Mesenchymal stem cell (in vitro differentiated cells and primary cell): ENCODE data around the gene COL4A2.

Experiments used
- DNase-seq: peaks from one replicate; pipeline ENCODE4 v3.0.0-alpha.2; 2013
- H2AFZ ChIP-seq: one replicate; pipeline ENCODE4 v1.6.1; 2013; ENCODE audit warnings: low read depth, mild to moderate bottlenecking, control low read depth, inconsistent platforms, low read length, moderate library complexity
- H2AK5ac ChIP-seq: 2 replicates; pipeline ENCODE4 v1.6.1; 2013; ENCODE audit warnings: low read length, moderate library complexity, mild to moderate bottlenecking, inconsistent platforms; ENCODE audit not compliant: severe bottlenecking
- H2BK120ac ChIP-seq: one replicate; pipeline ENCODE4 v1.6.1; 2013; ENCODE audit warnings: low read depth, mild to moderate bottlenecking, inconsistent platforms, low read length, moderate library complexity
- H2BK12ac ChIP-seq, 2 experiments: one replicate each; pipeline ENCODE4 v1.6.1; 2013; ENCODE audit warnings: inconsistent platforms in 2 of 2, low read length in 2 of 2, mild to moderate bottlenecking in 2 of 2, moderate library complexity in 2 of 2, control low read depth in 1 of 2
- H2BK15ac ChIP-seq: one replicate; pipeline ENCODE4 v1.6.1; 2013; ENCODE audit warnings: mild to moderate bottlenecking, low read depth, inconsistent platforms; ENCODE audit not compliant: poor library complexity, severe bottlenecking
- H2BK5ac ChIP-seq: 2 replicates; pipeline ENCODE4 v1.6.1; 2013; ENCODE audit warnings: low read depth, mild to moderate bottlenecking, low read length, control low read depth, inconsistent platforms; ENCODE audit not compliant: poor library complexity, severe bottlenecking
- H3K14ac ChIP-seq, 2 experiments: one replicate each; pipeline ENCODE4 v1.6.1; 2013; ENCODE audit warnings: inconsistent platforms in 2 of 2, low read length in 2 of 2, control low read depth in 1 of 2, mild to moderate bottlenecking in 1 of 2, moderate library complexity in 1 of 2
- H3K18ac ChIP-seq, 2 experiments: one replicate each; pipeline ENCODE4 v1.6.1; 2013; ENCODE audit warnings: inconsistent platforms in 2 of 2, low read length in 2 of 2, control low read depth in 1 of 2, low read depth in 1 of 2, mild to moderate bottlenecking in 1 of 2
- H3K23ac ChIP-seq, 2 experiments: one replicate each; pipeline ENCODE4 v1.6.1; 2013; ENCODE audit warnings: inconsistent platforms in 2 of 2, low read length in 2 of 2, mild to moderate bottlenecking in 2 of 2, moderate library complexity in 2 of 2, control low read depth in 1 of 2
- H3K27ac ChIP-seq: 2 replicates; pipeline ENCODE4 v1.5.1; 2013; ENCODE audit warnings: mild to moderate bottlenecking, moderate library complexity, low read length, control low read depth, inconsistent platforms; ENCODE audit not compliant: poor library complexity, severe bottlenecking
- H3K27me3 ChIP-seq, 2 experiments: 2 replicates each; pipeline versions ENCODE4 v1.6.1 to v1.7.0; 2013; ENCODE audit warnings: low read length in 2 of 2, mild to moderate bottlenecking in 2 of 2, moderate library complexity in 2 of 2, control low read depth in 1 of 2, inconsistent platforms in 1 of 2; ENCODE audit not compliant: control insufficient read depth in 1 of 2, insufficient read depth in 1 of 2
- H3K36me3 ChIP-seq, 2 experiments: 2 replicates each; pipeline versions ENCODE4 v1.6.1 to v1.7.0; 2013; ENCODE audit warnings: low read length in 2 of 2, control low read depth in 1 of 2, inconsistent platforms in 1 of 2, low read depth in 1 of 2, mild to moderate bottlenecking in 1 of 2; ENCODE audit not compliant: insufficient read depth in 2 of 2, control insufficient read depth in 1 of 2
- H3K4ac ChIP-seq, 2 experiments: one replicate each; pipeline ENCODE4 v1.6.1; 2013; ENCODE audit warnings: inconsistent platforms in 2 of 2, low read length in 2 of 2, mild to moderate bottlenecking in 2 of 2, moderate library complexity in 2 of 2, control low read depth in 1 of 2, low read depth in 1 of 2
- H3K4me1 ChIP-seq: 2 replicates; pipeline ENCODE4 v1.6.1; 2013; ENCODE audit warnings: low read depth, low read length, control low read depth; ENCODE audit not compliant: control insufficient read depth, insufficient read depth
- H3K4me2 ChIP-seq: 2 replicates; pipeline ENCODE4 v1.6.1; 2013; ENCODE audit warnings: low read length, mild to moderate bottlenecking, inconsistent platforms; ENCODE audit not compliant: poor library complexity, severe bottlenecking
- H3K4me3 ChIP-seq, 2 experiments: 2 replicates each; pipeline versions ENCODE4 v1.5.1 to v1.7.0; 2013; ENCODE audit warnings: low read length in 2 of 2, mild to moderate bottlenecking in 2 of 2, control low read depth in 1 of 2, low read depth in 1 of 2; ENCODE audit not compliant: insufficient read depth in 1 of 2
- H3K79me1 ChIP-seq: replicated peaks from 2 replicates; pipeline ENCODE4 v1.6.1; 2013; ENCODE audit warnings: mild to moderate bottlenecking, control low read depth, low read length, inconsistent platforms; ENCODE audit not compliant: poor library complexity, severe bottlenecking
- H3K9ac ChIP-seq: 2 replicates; pipeline ENCODE4 v1.7.0; 2013; ENCODE audit warnings: mild to moderate bottlenecking, low read length, moderate library complexity
- H3K9me3 ChIP-seq: 2 replicates; pipeline ENCODE4 v1.7.0; 2013; ENCODE audit warnings: mild to moderate bottlenecking, low read length; ENCODE audit not compliant: control insufficient read depth
- H4K8ac ChIP-seq: one replicate; pipeline ENCODE4 v1.6.1; 2013; ENCODE audit warnings: inconsistent platforms, mild to moderate bottlenecking, low read length, moderate library complexity
- H4K91ac ChIP-seq: one replicate; pipeline ENCODE4 v1.6.1; 2013; ENCODE audit warnings: mild to moderate bottlenecking, low read length, inconsistent platforms
- WGBS: methylation state at CpG from one replicate; pipeline ENCODE4 v1.1.7; 2013; ENCODE audit warnings: mixed read lengths; 5-methylcytosine and 5-hydroxymethylcytosine counted together

The COL4A2 gene

DNA sequence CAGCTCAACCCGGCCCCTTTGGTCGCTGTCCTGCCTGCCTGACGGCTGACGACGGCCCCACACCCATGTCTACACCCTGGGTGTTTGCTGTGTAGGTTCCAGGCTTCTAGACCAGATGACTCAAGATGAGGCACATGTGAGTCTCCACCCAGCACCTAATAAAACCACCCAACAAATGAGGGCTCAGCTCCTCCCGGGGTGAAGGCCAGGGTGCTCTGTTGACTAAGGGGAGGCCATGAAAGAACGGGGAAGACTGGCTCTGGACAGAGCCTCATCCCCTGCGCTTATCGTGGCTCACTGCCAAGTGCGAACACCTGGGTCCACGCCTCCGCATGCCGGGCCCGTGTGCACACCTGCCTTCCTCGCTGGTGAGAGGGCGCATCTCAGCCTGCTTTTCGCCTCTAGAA, 39.6 kb downstream of the COL4A2 start:
- Histone ChIP-seq H2BK5ac (no peak overlapping the region), H3K4me3 (no peak overlapping the region), H2BK12ac (peak overlapping the region in 1 of 2 experiments; percentile 22), H3K23ac (no peak overlapping the region), H2BK15ac (no peak overlapping the region), H2AFZ (no peak overlapping the region), H4K91ac (peak overlapping the region; percentile 1), H2AK5ac (peak overlapping the region; percentile 0), H3K18ac (peak overlapping the region in 1 of 2 experiments; percentile 32), H3K4me1 (peaks cover 38% of the 10 kb centered on the region), H3K79me1 (peaks cover 18% of the 10 kb centered on the region), H3K4me2 (no peak overlapping the region), H3K4ac (no peak overlapping the region), H2BK120ac (no peak overlapping the region), H4K8ac (no peak overlapping the region), H3K27ac (peak overlapping the region; percentile 2), H3K14ac (peak overlapping the region in 1 of 2 experiments; percentile 66), H3K36me3 (peaks cover 0 to 34% of the 10 kb centered on the region in 2 experiments), H3K9ac (no peak overlapping the region), H3K27me3 (no peaks in the 10 kb centered on the region), H3K9me3 (no peaks in the 10 kb centered on the region)
- WGBS = 95% methylated on average over 15 of the region's 17 CpGs
- DNase-seq = no peak

DNA sequence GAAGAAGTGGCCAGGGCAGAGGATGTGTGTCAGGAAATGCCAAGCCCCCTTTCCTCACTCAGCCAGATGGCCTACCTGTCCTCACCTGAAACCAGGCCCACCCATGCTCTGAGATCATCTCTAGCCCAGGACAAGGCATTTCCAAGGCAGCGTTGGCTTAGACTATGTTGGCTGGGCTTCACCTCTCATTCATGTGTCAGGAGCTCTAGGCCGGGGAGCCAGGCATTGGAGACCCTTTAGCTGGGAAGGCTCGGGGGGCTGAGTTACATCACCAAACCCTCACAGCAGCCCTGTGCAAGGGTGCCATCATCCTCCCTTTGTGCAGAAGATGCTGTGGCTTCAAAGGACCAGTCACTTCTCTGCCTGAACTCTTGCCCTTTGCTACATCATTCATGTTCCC, 40.0 kb downstream of the COL4A2 start:
- peak overlapping the region; percentile 0 for H2AK5ac ChIP-seq
- peak overlapping the region; percentile 22 for H4K8ac ChIP-seq
- H3K9me3 ChIP-seq = no peaks in the 10 kb centered on the region
- WGBS = 92% methylated on average over 3 of the region's 3 CpGs
- H3K4me3 ChIP-seq = no peak overlapping the region
- no peak overlapping the region for H2BK15ac ChIP-seq
- DNase-seq = no peak
- no peak overlapping the region for H3K9ac ChIP-seq
- H3K4ac ChIP-seq = no peak overlapping the region
- H3K27me3 ChIP-seq = no peaks in the 10 kb centered on the region
- H4K91ac ChIP-seq = peak overlapping the region; percentile 1
- H3K23ac ChIP-seq = no peak overlapping the region
- no peak overlapping the region for H3K4me2 ChIP-seq
- H2BK120ac ChIP-seq = no peak overlapping the region
- H2BK5ac ChIP-seq = no peak overlapping the region
- H3K79me1 ChIP-seq = peaks cover 18% of the 10 kb centered on the region
- no peak overlapping the region for H2BK12ac ChIP-seq
- H2AFZ ChIP-seq = no peak overlapping the region
- H3K27ac ChIP-seq = peak overlapping the region; percentile 76
- peaks cover 0 to 34% of the 10 kb centered on the region in 2 experiments for H3K36me3 ChIP-seq
- peak overlapping the region in 1 of 2 experiments; percentile 17 for H3K18ac ChIP-seq
- H3K4me1 ChIP-seq = peaks cover 40% of the 10 kb centered on the region
- H3K14ac ChIP-seq = no peak overlapping the region

DNA sequence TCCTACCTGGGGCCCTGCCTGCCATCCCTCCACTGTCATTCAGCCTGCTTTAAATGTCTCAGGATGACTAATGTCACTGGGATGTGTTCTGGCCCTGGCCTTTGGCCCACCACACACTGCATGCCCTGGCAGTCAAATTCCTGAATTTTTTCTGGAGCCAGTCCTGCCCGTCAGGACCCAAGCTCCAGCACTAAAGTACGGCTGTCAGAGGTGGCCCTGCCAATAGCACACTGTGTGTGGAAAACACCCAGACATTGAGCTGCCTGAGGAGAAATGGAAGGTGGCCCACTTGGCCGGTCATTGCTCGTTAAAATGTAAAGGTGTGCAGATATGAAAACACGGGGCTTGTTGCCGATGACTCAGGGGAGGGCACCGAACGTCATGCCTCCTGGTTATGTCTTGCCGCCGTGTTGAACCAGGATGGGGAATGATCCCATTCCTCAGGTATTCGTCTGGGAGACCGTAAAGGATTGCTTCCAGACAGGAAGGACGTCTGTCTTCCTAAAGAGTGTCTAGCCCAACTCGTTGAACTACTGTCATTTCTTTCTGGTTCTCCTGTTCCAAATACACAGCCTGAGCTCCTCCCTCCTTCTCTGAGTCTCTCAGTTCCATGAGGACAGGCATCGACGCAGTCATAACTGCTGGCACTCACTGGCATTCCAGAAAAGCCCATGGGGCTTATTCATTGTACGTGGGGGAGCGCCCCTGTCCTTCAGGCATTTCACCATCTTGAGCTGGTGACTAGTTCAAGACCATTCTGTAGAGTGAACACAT, 40.6 kb downstream of the COL4A2 start:
- peak; percentile 93 for DNase-seq
- H3K79me1 ChIP-seq = peaks cover 16% of the 10 kb centered on the region
- peak overlapping the region; percentile 76 for H3K27ac ChIP-seq
- H2BK5ac ChIP-seq = no peak overlapping the region
- H3K14ac ChIP-seq = peak overlapping the region in 1 of 2 experiments; percentile 0
- H3K9me3 ChIP-seq = no peaks in the 10 kb centered on the region
- peak overlapping the region; percentile 68 for H4K8ac ChIP-seq
- peak overlapping the region; percentile 35 for H2BK120ac ChIP-seq
- H3K23ac ChIP-seq = no peak overlapping the region
- H3K27me3 ChIP-seq = no peaks in the 10 kb centered on the region
- H4K91ac ChIP-seq = no peak overlapping the region
- peaks cover 0 to 33% of the 10 kb centered on the region in 2 experiments for H3K36me3 ChIP-seq
- peak overlapping the region; percentile 12 for H2BK15ac ChIP-seq
- no peak overlapping the region for H3K4me2 ChIP-seq
- H3K4me1 ChIP-seq = peaks cover 36% of the 10 kb centered on the region
- peak overlapping the region; percentile 73 for H2AK5ac ChIP-seq
- H3K9ac ChIP-seq = peak overlapping the region; percentile 12
- peak overlapping the region; percentile 70 to 78 for H3K18ac ChIP-seq
- whole genome bisulfite sequencing = 26% methylated on average over 18 of the region's 18 CpGs
- no peak overlapping the region for H2AFZ ChIP-seq
- H3K4me3 ChIP-seq = peak overlapping the region in 1 of 2 experiments; percentile 5
- peak overlapping the region; percentile 5 to 47 for H3K4ac ChIP-seq
- peak overlapping the region; percentile 15 to 42 for H2BK12ac ChIP-seq

DNA sequence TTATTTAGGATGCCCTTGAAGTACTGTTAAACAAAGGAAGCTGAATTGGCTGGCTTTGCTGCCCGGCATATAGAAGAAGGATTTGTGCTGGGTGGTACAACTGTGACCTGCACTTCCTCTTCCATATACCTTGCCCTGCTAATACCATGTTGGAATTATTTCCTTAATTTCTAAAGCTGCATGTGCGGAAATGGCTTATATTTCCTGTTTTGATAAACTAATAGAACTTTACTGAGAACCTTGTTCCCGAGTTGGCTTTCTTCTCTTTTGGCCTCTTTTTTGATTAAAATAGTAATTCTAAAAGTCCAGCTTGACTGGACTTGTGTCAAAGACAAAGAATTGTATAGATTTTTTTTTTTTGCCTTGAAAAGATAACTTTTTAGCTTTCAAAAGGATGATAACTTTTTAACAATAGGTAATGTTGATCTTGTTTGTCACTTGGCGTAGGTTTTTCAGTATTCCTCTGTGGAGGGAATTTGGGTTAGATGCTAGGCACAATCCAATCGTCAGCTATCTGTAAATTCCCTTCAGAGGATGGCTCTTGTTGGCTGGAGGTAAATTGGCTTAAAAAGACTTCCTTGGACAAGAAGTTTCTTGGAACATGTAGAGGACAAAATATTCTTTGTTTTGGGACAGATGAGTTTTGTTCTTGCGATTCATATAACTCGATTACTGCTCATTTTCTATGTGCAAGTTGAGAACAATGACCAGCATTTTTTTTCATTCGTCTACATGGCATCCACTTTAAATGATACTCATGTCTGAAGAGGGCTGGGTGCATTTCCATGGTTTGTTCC, 41.4 kb downstream of the COL4A2 start:
- Histone ChIP-seq H2BK15ac (no peak overlapping the region), H3K9me3 (no peaks in the 10 kb centered on the region), H3K4me3 (peak overlapping the region in 1 of 2 experiments; percentile 5)

More for the DNA sequence above, 41.4 kb downstream of the COL4A2 start:
- H4K91ac ChIP-seq = no peak overlapping the region
- H2BK12ac ChIP-seq = no peak overlapping the region
- no peak overlapping the region for H3K9ac ChIP-seq
- H3K14ac ChIP-seq = no peak overlapping the region
- H3K18ac ChIP-seq = no peak overlapping the region
- no peak for DNase-seq
- H3K4ac ChIP-seq = no peak overlapping the region
- H3K27ac ChIP-seq = peak overlapping the region; percentile 76
- no peak overlapping the region for H2BK5ac ChIP-seq
- H4K8ac ChIP-seq = no peak overlapping the region
- H3K23ac ChIP-seq = no peak overlapping the region
- peaks cover 0 to 33% of the 10 kb centered on the region in 2 experiments for H3K36me3 ChIP-seq
- H2BK120ac ChIP-seq = no peak overlapping the region
- H3K79me1 ChIP-seq = peaks cover 19% of the 10 kb centered on the region
- H2AK5ac ChIP-seq = peak overlapping the region; percentile 73
- no peak overlapping the region for H2AFZ ChIP-seq
- no peak overlapping the region for H3K4me2 ChIP-seq
- WGBS = 90% methylated on average over 8 of the region's 8 CpGs
- no peaks in the 10 kb centered on the region for H3K27me3 ChIP-seq
- H3K4me1 ChIP-seq = peaks cover 34% of the 10 kb centered on the region
